Activated CD4-positive, CD25-positive, alpha-beta regulatory T cell treated with anti-CD3 and anti-CD28 coated beads, Interleukin-2, amount 50 U/mL, for 16 hours (primary cell): ENCODE results near the gene LINGO1.

Experiments used
- DNase-seq: peaks from one replicate; pipeline ENCODE4 v3.0.0-alpha.2; 2020; ENCODE audit warnings: low read depth, low spot score

Gene LINGO1

GRCh38 chr15:77617476-77618230, 15.1 kb downstream of the LINGO1 start:
- DNase-seq = no peak

- DNase-seq = no peak
These were observed 16.6 kb downstream of the LINGO1 start for GRCh38 chr15:77616072-77616471.

- no peak for DNase-seq
These were observed 17.2 kb downstream of the LINGO1 start for GRCh38 chr15:77615472-77615871.

DNA sequence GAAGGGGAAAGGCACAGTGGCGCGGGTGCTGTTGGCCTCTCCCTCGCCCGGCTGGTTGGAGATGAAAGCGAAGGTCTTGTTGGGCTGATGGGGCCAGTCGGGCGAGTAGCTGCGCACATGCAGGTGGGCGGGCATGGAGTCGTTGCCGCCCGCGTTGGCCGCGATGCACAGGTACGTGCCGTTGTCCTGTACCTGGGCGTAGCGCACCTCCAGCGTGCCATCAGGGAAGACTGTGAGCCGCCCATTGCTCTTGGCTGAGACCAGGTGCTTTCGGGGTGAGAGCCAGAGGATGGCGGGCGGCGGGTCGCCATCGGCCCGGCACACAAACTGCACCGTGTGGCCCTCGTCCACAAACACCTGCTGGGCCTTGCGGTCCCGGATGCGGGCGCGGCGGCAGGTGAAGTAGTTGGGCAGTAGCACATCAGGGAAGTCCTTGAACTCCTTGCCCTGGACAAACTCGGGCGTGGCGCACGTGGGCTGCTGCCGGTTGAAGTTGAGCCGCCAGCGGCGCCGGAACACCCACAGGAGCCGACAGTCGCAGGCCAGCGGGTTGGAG, 18.4 kb downstream of the LINGO1 start:
- DNase-seq = no peak

DNA sequence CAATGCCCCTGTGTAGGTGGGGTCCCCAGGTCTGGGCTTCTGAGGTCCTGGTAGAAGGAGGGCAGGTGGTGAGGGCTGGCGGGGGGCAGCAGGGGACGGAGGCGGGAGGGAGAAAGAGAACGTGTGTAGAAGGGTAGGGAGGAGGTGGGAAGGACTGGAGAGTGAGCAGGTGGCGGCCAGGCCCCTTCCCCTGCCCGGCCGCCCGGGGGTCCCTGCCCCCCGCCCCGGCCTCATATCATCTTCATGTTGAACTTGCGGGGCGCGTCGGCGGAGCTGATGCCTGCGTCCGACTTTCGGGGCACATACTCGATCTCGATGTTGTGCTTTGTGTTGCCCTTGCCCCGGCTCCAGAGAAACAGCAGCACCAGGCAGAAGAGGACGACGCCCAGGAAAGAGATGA, 18.9 kb downstream of the LINGO1 start:
- DNase-seq = no peak

GRCh38 chr15:77612958-77613601, 19.6 kb downstream of the LINGO1 start:
- no peak for DNase-seq

- DNase-seq = no peak
These were observed 20.9 kb downstream of the LINGO1 start for GRCh38 chr15:77611767-77612166.

DNA sequence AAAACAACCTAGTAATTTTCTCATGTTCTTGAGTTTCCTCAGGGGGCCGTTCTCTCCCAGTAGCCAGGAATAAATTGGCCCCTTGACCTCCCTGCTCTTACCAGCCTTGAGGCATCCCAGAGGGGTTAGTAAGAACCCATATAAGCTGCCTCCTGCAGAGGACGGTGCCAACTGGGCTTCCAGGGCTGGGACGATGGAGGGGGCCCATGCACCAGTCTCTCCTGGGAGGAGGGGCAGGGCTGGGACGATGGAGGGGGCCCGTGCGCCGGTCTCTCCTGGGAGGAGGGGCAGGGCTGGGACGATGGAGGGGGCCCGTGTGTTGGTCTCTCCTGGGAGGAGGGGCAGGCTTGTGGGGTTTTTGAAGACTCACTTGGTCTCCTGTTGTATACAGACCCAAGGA, 22.0 kb downstream of the LINGO1 start:
- DNase-seq = no peak

DNA sequence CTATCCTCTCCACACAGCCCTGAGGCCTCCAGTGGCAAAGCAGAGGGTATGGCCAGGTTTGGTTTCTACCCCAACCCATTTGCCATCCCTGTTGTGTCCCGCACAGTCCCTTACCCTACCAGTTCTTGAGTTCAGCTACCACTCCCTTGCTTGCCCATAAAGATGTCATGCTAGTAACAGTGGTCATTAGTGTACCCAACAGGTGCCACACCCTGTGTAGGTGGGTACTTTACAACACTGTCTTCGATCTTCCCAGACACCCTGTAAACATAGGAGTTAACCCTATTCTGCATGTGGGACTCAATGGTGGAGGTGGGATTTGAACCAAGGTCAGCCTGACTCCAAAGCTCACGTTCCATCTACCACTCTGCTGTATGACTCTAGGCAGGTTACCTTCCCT, 23.2 kb downstream of the LINGO1 start:
- no peak for DNase-seq

DNA sequence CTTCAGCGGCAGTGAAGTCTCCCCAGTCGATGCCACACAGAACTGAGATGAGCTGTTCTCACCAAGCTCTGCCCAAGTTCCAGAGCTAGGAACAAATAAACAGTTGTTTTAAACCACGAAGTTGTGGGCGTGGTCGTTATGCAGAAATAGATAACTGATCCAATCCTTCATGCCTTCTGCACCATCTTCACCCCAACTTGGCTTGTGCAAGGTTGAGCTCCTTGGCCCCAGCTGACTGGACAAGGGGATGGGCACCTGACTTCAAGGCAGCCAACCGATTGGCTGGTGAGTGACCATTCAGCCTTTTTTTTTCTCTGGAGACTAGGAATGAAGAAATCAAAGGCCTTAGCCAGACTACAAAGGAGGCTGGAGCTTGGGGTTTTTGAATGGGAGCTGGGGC, 23.9 kb downstream of the LINGO1 start:
- DNase-seq = no peak

- no peak for DNase-seq
These were observed 24.8 kb downstream of the LINGO1 start for GRCh38 chr15:77607894-77608261.

DNA sequence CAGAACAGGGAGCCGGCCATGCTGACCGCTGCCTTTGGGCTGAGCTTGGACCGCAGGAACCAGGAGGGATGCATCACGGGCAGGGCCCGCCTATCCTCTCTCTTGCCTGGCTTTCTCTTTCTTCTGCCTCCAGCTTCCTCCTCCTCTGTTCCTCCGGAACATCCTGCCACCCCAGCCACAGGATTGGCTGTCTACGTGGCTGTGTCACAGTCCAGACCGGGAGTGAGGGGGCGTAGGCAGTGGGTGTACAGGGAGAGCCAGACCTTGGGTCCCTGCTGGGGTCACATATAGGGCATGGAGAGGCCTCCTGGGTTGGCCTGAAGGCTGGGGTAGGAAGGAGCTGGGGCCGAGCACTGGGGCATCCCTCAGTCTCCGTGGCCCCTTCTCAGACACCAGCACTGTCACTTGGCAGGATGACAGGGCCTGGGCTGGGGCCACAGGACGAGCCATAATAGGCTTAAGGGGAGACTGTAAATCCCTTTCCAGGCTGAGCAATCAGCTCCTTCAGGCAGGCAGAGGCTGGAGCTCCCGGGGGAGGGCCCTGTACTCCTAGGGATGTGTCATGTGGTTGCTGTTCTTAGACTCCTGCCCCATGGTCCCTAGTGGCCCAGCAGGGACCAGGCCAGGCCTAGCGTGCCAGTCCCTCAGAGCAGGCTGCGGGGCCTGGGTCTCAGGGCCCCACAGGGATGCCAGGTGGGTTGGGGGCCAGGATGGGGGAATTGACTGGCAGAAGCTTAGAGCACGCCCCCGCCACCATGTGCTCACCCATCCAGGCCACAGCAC, 25.4 kb downstream of the LINGO1 start:
- DNase-seq = no peak

GRCh38 chr15:77606142-77607034, 26.3 kb downstream of the LINGO1 start:
- no peak for DNase-seq

DNA sequence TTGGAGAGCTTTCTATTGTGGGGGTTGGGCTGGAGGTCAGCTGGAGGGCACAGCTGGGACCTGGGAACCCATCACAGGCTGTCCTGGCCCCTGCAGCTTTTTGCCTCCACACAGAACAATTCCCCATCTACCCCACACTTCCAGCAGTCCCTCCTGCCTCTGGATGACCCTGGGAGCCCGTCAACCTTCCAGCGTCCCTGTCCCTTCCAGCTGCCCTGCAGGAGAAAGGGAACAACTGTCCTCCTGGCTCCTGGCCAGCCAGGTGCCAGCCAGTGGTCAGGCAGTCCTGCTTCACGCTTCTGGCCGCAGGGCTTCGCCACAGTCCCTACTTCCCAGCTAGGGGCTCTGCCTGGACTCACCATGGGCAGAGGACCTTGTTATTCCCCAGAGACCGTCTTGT, 27.2 kb downstream of the LINGO1 start:
- no peak for DNase-seq

DNA sequence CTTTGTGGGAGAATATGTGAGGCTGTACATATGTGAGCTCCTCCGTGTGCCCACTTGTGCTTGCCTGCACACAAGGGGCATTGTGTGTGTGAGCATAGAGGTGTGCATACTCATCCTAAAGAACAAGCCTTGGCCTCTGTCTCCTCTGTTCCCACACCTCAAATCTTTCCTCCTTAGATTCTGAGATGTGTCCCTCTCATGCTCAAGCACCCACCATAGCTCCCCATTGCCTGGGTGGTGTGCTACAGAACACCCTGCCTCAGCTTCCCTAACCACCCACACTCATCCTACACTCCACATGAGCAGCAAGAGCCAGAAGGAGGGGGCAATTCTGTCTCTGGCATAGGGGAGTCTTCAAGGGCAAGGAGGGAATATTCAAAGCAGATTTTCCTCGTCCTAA, 27.7 kb downstream of the LINGO1 start:
- DNase-seq = no peak

- no peak for DNase-seq
These were observed 28.9 kb downstream of the LINGO1 start for GRCh38 chr15:77603611-77604336.

DNA sequence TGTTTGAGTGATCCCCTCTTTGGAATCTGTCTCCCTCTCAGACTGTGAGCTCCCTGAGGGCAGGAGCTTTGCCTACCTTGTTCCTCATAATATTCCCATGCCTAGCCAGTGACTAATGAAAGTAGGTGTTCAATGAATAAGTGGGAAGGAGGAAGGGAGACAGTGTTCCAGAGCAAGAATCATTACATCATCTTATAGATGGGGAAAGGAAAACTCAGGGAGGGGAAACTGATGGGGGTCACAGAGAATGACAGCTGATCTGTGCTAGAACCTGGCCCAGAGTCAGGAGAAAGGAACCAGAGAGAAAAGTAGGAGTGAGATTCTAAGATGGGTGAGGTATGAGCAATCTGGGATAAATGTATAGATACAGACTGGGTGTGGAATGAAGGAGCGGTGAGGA, 29.9 kb downstream of the LINGO1 start:
- no peak for DNase-seq

- no peak for DNase-seq
These were observed 32.8 kb downstream of the LINGO1 start for GRCh38 chr15:77599899-77600298.

DNA sequence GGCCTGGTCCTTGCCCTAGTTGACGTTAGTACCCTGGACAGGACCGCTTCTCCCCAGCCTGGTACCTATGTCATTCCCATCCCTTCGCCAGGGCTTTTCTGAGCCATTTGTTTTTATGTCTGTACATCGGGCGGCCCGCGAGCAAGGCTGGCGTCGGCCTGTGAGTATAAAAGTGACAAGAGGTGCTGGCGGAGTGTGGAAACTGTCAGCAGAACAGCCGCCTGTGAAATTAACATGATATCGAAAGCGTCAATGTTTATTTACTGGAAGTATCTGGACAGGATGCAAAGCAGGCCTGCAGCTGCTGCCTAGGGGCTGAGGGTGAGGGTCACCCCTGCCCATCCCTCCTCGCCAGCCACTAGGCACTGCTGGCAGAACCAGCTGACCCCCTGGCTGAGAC, 33.4 kb downstream of the LINGO1 start:
- no peak for DNase-seq

DNA sequence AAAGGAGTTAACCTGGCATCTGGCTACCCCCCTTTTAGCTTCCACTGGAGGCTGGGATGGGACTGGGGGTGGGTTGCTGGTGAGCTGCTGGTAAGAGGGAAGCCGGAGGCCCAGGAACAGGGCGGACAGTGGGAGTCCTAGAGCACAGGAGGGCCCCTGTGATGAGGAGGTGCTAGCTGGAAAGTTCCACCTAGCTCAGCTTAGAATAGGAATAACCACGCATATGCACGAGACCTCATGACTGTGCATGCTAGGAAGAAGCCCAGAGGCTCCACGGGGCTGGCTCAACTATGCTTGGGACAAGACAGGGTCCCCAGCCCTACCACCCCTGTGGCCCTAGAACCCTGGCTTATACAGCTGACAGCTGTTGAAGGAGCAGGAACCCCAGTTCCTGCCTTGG, 34.1 kb downstream of the LINGO1 start:
- DNase-seq = no peak
